BLaER1 treated with 17β-estradiol and CSF1 and Interleukin-3, amounts not matched to agents 10 nM and 100 nM (cell line): ENCODE results near the gene SGPL1.

ENCODE experiments used
- H3K27ac ChIP-seq, 11 experiments: shearing (Covaris generic); formaldehyde crosslinking; 2 replicates each; pipeline ENCODE4 v1.8.1; 2022
- H3K27me3 ChIP-seq, 11 experiments: shearing (Covaris generic); formaldehyde crosslinking; 2 replicates each; pipeline ENCODE4 v1.8.1; 2022
- H3K36me3 ChIP-seq, 11 experiments: shearing (Covaris generic); formaldehyde crosslinking; 2 replicates each; pipeline ENCODE4 v1.8.1; 2022
- H3K4me1 ChIP-seq, 10 experiments: shearing (Covaris generic); formaldehyde crosslinking; 2 replicates each; pipeline ENCODE4 v1.8.1; 2022
- H3K4me2 ChIP-seq, 11 experiments: shearing (Covaris generic); formaldehyde crosslinking; 2 replicates each; pipeline ENCODE4 v1.8.1; 2022
- H3K4me3 ChIP-seq, 10 experiments: shearing (Covaris generic); formaldehyde crosslinking; 2 replicates each; pipeline ENCODE4 v1.8.1; 2022
- H3K9ac ChIP-seq, 11 experiments: shearing (Covaris generic); formaldehyde crosslinking; 2 replicates each; pipeline ENCODE4 v1.8.1; 2022
- H3K9me3 ChIP-seq, 11 experiments: shearing (Covaris generic); formaldehyde crosslinking; replicated peaks in 1 of 11; 2 replicates each; pipeline ENCODE4 v1.8.1; 2022
- H4K20me1 ChIP-seq, 11 experiments: shearing (Covaris generic); formaldehyde crosslinking; 2 replicates each; pipeline ENCODE4 v1.8.1; 2022
- Cebpa-rat ChIP-seq, 11 experiments: shearing (Covaris generic); IDR thresholded peaks; 2 replicates each; pipeline ENCODE4 v1.8.1; 2022

SGPL1 gene

DNA sequence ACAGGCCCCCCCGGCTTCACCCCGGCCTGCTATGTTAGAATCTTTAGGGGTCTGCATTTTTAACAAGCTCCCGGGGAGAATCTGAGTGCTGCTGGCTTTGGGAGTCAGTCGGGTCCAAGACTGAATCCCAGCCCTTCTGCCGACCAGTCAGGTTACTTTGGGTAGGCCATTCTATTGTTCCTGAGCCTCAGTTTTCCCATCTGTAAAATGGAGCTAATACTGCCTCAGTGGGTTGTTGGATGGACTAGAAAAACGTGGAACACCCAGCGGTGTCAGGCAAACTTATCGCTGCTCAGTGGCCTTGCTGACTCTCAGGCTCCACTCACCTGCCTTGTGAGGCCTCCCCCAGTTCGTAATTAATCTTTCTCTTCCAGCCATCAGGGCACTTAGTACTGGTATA lies 42.3 kb upstream of the SGPL1 start:
- Histone ChIP-seq H4K20me1 (no peaks in the 10 kb centered on the region; a peak in 1 of 22 replicates), H3K27me3 (no peaks in the 10 kb centered on the region), H3K4me2 (no peak overlapping the region), H3K27ac (no peak overlapping the region), H3K36me3 (no peaks in the 10 kb centered on the region), H3K4me1 (peaks cover 0 to 10% (median 3%) of the 10 kb centered on the region in 10 experiments; a peak in 10 of 20 replicates), H3K4me3 (no peak overlapping the region), H3K9me3 (peaks cover 0 to 5% (median 0%) of the 10 kb centered on the region in 11 experiments; a peak in 1 of 22 replicates), H3K9ac (no peak overlapping the region)
- no peak for TF ChIP-seq Cebpa-rat (IDR thresholded peaks at IDR 0.05)

GRCh38 chr10:70773965-70774809 lies 41.6 kb upstream of the SGPL1 start:
- Histone ChIP-seq H3K27ac (no peak overlapping the region), H3K4me2 (no peak overlapping the region), H3K36me3 (no peaks in the 10 kb centered on the region), H4K20me1 (no peaks in the 10 kb centered on the region; a peak in 1 of 22 replicates), H3K9me3 (0 out of 22 replicates have a peak, but pooled peaks cover 0 to 1% (median 0%) of the 10 kb centered on the region in 11 experiments), H3K27me3 (no peaks in the 10 kb centered on the region), H3K9ac (no peak overlapping the region), H3K4me1 (peaks cover 4 to 17% (median 10%) of the 10 kb centered on the region in 10 experiments), H3K4me3 (no peak overlapping the region)
- TF ChIP-seq Cebpa-rat (IDR thresholded peaks at IDR 0.05): no peak

DNA sequence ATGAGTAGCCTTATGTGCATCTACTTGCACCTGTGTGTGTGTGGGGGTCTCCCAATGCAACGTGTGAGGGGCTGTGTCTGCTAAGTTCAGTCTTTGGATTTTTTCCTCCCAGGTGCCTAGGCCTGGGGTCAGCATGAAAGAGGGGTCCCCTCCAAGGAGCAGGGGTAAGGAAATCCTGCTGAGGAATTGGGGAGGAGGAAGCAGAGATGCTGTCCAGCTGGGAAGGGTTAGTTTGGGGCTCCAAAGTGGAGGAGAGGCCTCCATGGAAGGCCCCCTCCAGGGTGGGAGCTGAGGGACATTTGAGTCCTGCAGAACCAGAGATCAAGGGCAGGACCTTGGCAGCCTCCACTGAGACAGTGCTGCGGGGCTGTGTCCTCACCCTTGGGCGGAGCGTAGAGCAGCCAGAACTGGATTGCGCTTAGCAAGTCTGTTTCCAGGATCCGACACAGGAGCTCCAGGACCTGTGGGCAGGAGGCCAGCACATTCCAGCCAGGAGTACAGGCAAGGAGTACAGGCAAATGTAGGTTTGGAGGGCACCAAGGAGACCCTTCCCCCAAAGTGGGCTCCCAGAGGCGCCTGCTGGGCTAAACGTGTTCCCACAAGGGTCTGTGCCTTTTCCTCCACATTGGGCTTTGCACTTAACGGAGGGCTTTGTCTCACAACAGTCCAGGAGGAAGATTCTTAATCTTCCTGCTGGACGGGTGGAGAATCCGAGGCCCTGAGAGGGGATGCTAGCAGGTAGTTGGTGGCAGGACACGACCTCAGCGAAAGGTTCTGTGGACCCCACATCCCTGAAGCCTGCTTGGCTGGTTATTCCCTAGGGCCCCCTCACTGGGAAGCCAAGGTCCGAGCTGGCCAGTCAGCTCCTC lies 40.7 kb upstream of the SGPL1 start:
- Histone ChIP-seq H3K4me2 (no peak overlapping the region), H3K4me3 (no peak overlapping the region), H4K20me1 (no peaks in the 10 kb centered on the region; a peak in 1 of 22 replicates), H3K9me3 (no peaks in the 10 kb centered on the region), H3K27ac (peak overlapping the region in 1 of 11 experiments; percentile 3; a peak in 1 of 22 replicates), H3K36me3 (no peaks in the 10 kb centered on the region), H3K4me1 (peaks cover 13 to 26% (median 18%) of the 10 kb centered on the region in 10 experiments), H3K9ac (no peak overlapping the region), H3K27me3 (no peaks in the 10 kb centered on the region)
- no peak for TF ChIP-seq Cebpa-rat (IDR thresholded peaks at IDR 0.05)

- Histone ChIP-seq H3K36me3 (no peaks in the 10 kb centered on the region), H3K4me2 (no peak overlapping the region), H3K9ac (no peak overlapping the region), H3K4me3 (no peak overlapping the region), H3K4me1 (peaks cover 15 to 29% (median 21%) of the 10 kb centered on the region in 10 experiments), H3K27ac (no peak overlapping the region), H3K27me3 (no peaks in the 10 kb centered on the region), H4K20me1 (no peaks in the 10 kb centered on the region; a peak in 1 of 22 replicates), H3K9me3 (no peaks in the 10 kb centered on the region)
- no peak for TF ChIP-seq Cebpa-rat (IDR thresholded peaks at IDR 0.05)
These were observed 39.9 kb upstream of the SGPL1 start for GRCh38 chr10:70775679-70776454.

- H3K4me1 ChIP-seq: peaks cover 15 to 29% (median 23%) of the 10 kb centered on the region in 10 experiments
- no peak for TF ChIP-seq Cebpa-rat (IDR thresholded peaks at IDR 0.05)
- H3K9ac ChIP-seq: no peak overlapping the region
- no peaks in the 10 kb centered on the region for H3K9me3 ChIP-seq
- peak overlapping the region in 2 of 11 experiments; percentile 25 to 61; a peak in 3 of 22 replicates for H3K27ac ChIP-seq
- H3K4me3 ChIP-seq: no peak overlapping the region
- H3K36me3 ChIP-seq: no peaks in the 10 kb centered on the region
- H4K20me1 ChIP-seq: no peaks in the 10 kb centered on the region; a peak in 1 of 22 replicates
- H3K27me3 ChIP-seq: no peaks in the 10 kb centered on the region
- no peak overlapping the region for H3K4me2 ChIP-seq
These were observed 39.2 kb upstream of the SGPL1 start for GRCh38 chr10:70776455-70777005.

DNA sequence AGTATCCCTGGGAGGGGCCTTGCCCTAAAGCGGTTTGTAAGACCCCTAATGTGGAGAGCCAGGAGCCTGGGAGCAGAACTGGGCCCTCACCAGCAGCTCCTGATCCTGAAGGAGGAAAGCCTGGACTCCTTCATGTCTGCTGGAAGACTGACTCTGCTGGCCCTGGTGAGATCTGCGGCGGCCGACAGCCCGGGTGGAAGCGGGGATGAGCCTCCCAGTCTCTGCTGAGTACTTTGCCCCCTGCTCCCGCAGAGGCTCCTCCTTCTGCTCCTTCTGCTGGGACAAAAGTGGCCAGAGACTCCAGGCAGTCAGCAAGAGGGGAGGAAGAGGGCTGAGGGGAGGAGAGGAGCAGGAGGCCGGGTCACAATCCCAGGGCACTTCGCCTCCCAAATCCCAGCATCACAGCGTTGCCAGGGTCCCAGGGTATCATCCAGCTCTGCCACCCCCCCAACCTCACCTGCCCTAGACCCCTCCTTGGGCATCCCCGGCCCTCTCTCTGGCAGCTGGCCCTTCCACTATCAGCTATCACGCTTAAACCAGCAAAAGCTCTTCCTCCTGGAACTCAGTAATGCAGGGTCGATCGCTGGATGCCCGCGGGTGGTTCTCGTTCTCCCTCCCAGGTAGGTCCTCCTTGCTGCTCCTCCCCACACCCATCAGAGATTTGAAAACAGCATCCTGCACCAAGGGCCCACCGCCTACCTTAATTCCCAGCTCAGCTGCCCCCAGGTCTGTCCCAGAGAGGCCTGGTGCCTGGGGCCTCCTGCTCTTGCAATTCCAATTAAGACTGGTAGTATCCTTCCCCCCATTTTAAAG lies 38.5 kb upstream of the SGPL1 start:
- no peaks in the 10 kb centered on the region for H3K27me3 ChIP-seq
- no peaks in the 10 kb centered on the region for H3K36me3 ChIP-seq
- H3K9me3 ChIP-seq: no peaks in the 10 kb centered on the region
- H3K9ac ChIP-seq: no peak overlapping the region
- no peaks in the 10 kb centered on the region; a peak in 1 of 22 replicates for H4K20me1 ChIP-seq
- H3K27ac ChIP-seq: peak overlapping the region in 2 of 11 experiments; percentile 25 to 61; a peak in 3 of 22 replicates
- peaks cover 21 to 37% (median 28%) of the 10 kb centered on the region in 10 experiments for H3K4me1 ChIP-seq
- no peak for TF ChIP-seq Cebpa-rat (IDR thresholded peaks at IDR 0.05)
- H3K4me3 ChIP-seq: no peak overlapping the region
- no peak overlapping the region for H3K4me2 ChIP-seq

DNA sequence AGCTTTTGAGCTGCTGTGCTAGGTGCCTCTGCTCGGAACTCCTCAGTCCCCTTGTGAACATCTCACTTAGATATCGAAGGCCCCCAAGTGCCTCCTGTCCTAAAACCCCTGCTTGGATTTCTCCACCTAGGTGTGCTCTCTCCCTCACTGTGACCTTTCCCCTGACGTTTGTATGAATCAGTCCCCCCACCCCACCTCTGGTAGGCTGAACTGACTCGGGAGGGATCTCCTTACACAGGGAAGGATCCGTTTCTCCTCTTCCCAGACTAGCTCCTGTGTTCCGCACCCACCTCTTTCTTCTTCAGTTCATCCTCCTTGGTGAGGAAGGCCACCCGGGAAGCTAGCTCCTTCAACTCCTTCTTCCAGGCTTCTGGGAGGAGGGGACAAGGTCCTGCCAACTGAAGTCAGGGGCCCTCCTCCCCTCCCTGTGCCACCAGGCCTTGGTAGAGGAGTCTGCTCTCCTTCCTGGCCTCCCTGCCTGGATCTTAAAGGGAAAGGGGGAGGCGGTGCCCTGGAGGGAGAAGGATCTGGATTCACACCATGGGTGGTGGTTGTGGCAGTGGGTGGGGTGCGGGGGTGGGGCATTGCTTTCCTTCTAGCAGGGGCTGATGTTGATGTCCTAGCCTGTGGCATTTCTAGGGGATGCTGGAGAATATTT lies 37.4 kb upstream of the SGPL1 start:
- Histone ChIP-seq H3K9ac (peak overlapping the region in 1 of 11 experiments; percentile 24; a peak in 2 of 22 replicates), H3K27me3 (no peaks in the 10 kb centered on the region), H3K36me3 (no peaks in the 10 kb centered on the region), H3K4me3 (no peak overlapping the region), H3K4me1 (peaks cover 30 to 46% (median 39%) of the 10 kb centered on the region in 10 experiments), H3K4me2 (peak overlapping the region in 10 of 11 experiments; percentile 40 to 77 (median 64); a peak in 17 of 22 replicates), H3K9me3 (no peaks in the 10 kb centered on the region), H3K27ac (peak overlapping the region in 4 of 11 experiments; percentile 39 to 67 (median 52); a peak in 8 of 22 replicates), H4K20me1 (no peaks in the 10 kb centered on the region; a peak in 1 of 22 replicates)
- TF ChIP-seq Cebpa-rat (IDR thresholded peaks at IDR 0.05): no peak
